UCSD-AML1 (cell line): ENCODE measurements around the gene EIF1B.

Experiments
- DNase-seq: peaks from one replicate; lab custom pipeline; 2025; ENCODE audit not compliant: unreplicated experiment; lab: John Stamatoyannopoulos, UW

EIF1B gene

GRCh38 chr3:40308725-40309417 lies 636 bp upstream of the EIF1B start:
- no peak for DNase-seq

- DNase-seq = peak; percentile 64
Measured at GRCh38 chr3:40309925-40310695, 603 bp downstream of the EIF1B start.

- DNase-seq = no peak
Measured at GRCh38 chr3:40310705-40311104, 1.2 kb downstream of the EIF1B start.

- DNase-seq = no peak
Measured at GRCh38 chr3:40312661-40313226, 3.2 kb downstream of the EIF1B start.

GRCh38 chr3:40313975-40314860 lies 4.7 kb downstream of the EIF1B start:
- DNase-seq = no peak

- no peak for DNase-seq
Measured at GRCh38 chr3:40317061-40317855, 7.8 kb downstream of the EIF1B start.

- DNase-seq = no peak
Measured at GRCh38 chr3:40321818-40322217, 12.3 kb downstream of the EIF1B start.

- DNase-seq = no peak
Measured at GRCh38 chr3:40323946-40324345, 14.4 kb downstream of the EIF1B start.

- no peak for DNase-seq
Measured at GRCh38 chr3:40324621-40325020, 15.1 kb downstream of the EIF1B start.

GRCh38 chr3:40325465-40325864 lies 16.0 kb downstream of the EIF1B start:
- no peak for DNase-seq

- DNase-seq = no peak
Measured at GRCh38 chr3:40328374-40328773, 18.9 kb downstream of the EIF1B start.

GRCh38 chr3:40329071-40329470 lies 19.6 kb downstream of the EIF1B start:
- no peak for DNase-seq

GRCh38 chr3:40332684-40333083 lies 23.2 kb downstream of the EIF1B start:
- DNase-seq = no peak

GRCh38 chr3:40333416-40333815 lies 23.9 kb downstream of the EIF1B start:
- DNase-seq = no peak

GRCh38 chr3:40333852-40334251 lies 24.3 kb downstream of the EIF1B start:
- DNase-seq = no peak

- DNase-seq = no peak
Measured at GRCh38 chr3:40336101-40336500, 26.6 kb downstream of the EIF1B start.

GRCh38 chr3:40336511-40337135 lies 27.1 kb downstream of the EIF1B start:
- no peak for DNase-seq

- DNase-seq = no peak
Measured at GRCh38 chr3:40337136-40338108, 27.9 kb downstream of the EIF1B start.

- no peak for DNase-seq
Measured at GRCh38 chr3:40339871-40340270, 30.4 kb downstream of the EIF1B start.
